ENCODE data around the gene P3R3URF. TPM values are rescaled to one million over a fixed set of nuclear protein-coding genes. Genes with fewer than 3 reads are reported as not detected.

The P3R3URF gene
- total RNA-seq, 1 experiment from 2014 or later, result not detected

DNA sequence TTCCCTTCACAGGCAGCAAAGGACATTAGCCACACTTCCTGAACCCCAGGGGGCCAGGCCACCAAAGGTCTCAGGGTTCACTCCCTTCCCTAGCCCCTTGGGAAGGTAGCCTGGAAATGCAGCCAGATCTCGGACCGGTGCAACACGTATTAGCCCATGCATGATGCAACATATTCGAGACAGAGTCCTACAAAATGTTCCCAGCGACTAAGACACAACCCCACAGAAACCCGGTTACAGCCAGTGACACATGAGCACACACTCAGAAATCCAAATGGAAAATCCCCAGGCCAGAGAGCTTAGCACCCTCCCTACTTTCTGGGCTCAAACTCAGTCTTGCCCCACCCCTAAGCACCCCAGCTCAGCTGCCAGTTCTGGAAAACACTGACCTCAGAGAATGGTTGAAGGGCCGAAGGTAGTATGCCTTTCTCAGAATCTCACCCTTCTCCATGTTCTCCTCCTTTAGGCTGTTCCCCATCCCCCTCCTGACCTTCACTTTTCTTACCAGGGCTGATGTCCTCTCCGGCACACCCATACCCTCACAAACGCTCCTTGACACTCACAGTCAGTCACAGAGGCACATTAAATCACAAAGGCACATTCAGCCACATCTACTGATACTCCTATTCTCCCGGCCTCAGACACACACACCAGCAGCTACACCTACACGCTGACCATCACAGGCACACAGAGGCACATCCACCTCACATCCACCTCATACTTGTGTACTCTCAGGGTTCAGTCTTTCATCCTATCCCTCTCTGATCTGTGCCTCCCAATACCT is 1.6 kb downstream of the P3R3URF start, which contains the start of gene TSPAN1:
TSPAN1 (plus strand) TSS at position 640 of the 784 bp plus-strand sequence. CDS start 6,021 bp downstream, outside the sequence.
- POLR2A ChIA-PET, result no interaction called here
- Histone ChIP-seq H2AFZ (ENCODE audit: low read depth, low read length, poor library complexity, severe bottlenecking) (no peak within 1 kb of the TSS), H3K27ac (ENCODE audit: low read depth, low read length) (no peak within 1 kb of the TSS)

More for the DNA sequence above, 1.6 kb downstream of the P3R3URF start, which contains the start of gene TSPAN1:
- Histone ChIP-seq H3K4me1 (ENCODE audit: control insufficient read depth in 1 of 2, insufficient read depth in 2 of 2, low read length in 2 of 2) (peaks cover 42 to 49% of the 10 kb centered on the region in 2 experiments), H3K9me3 (ENCODE audit: control insufficient read depth in 1 of 2, insufficient read depth in 1 of 2, low read depth in 1 of 2, low read length in 2 of 2) (no peaks in the 10 kb centered on the region), H3K36me3 (ENCODE audit: control insufficient read depth in 1 of 2, insufficient read depth in 2 of 2, low read length in 2 of 2) (no peaks in the 10 kb centered on the region), H3K79me2 (ENCODE audit: insufficient read depth, low read length) (no peaks in the 10 kb centered on the region), H3K9me2 (ENCODE audit: insufficient read depth) (no peaks in the 10 kb centered on the region), H3K4me2 (ENCODE audit: low read length) (no peak within 1 kb of the TSS), H3K9ac (ENCODE audit: low read length) (no peak within 1 kb of the TSS), H3K4me3 (replicated peaks in 1 of 2; ENCODE audit: low read depth in 1 of 2, low read length in 2 of 2) (no peak within 1 kb of the TSS), H3K27me3 (ENCODE audit: insufficient read depth, low read length) (no peaks in the 10 kb centered on the region), H4K20me1 (ENCODE audit: insufficient read depth) (no peaks in the 10 kb centered on the region)
- BruUV-seq (replicated peaks), result no TSS peak
- intact Hi-C loops (cut with micrococcal nuclease), result loop anchor here (5.0 kb wide), 1 partner anchor 672 kb away; the partner anchor contains the start of genes CCDC163 and MMACHC
- ATAC-seq (no peak), DNase-seq (ENCODE audit: low read depth, low spot score) (no peak)
- TF ChIP-seq EZH2phosphoT487 (IDR thresholded peaks at IDR 0.05; ENCODE audit: borderline replicate concordance) (no peak), TCF7L2 (IDR thresholded peaks at IDR 0.05; ENCODE audit: borderline replicate concordance, extremely low read depth, insufficient read depth, insufficient read length) (no peak), ELF1 (IDR thresholded peaks at IDR 0.05; ENCODE audit: borderline replicate concordance, low read depth) (no peak), FOSL1 (IDR thresholded peaks at IDR 0.05; ENCODE audit: low read depth) (no peak), SP1 (IDR thresholded peaks at IDR 0.05; ENCODE audit: low read depth) (no peak), RAD21 (IDR thresholded peaks at IDR 0.05; ENCODE audit: low read depth) (no peak), EGR1 (IDR thresholded peaks at IDR 0.05; ENCODE audit: low read depth) (no peak), POLR2A (IDR thresholded peaks at IDR 0.05; ENCODE audit: borderline replicate concordance, extremely low read depth, insufficient read depth, insufficient read length) (no peak), SRF (IDR thresholded peaks at IDR 0.05; ENCODE audit: low read depth) (no peak), CBX3 (IDR thresholded peaks at IDR 0.05; ENCODE audit: low read depth) (no peak), CEBPB (IDR thresholded peaks at IDR 0.05; ENCODE audit: low read depth) (no peak), SIN3A (IDR thresholded peaks at IDR 0.05; ENCODE audit: low read depth) (no peak), EZH2 (IDR thresholded peaks at IDR 0.05) (no peak), YY1 (IDR thresholded peaks at IDR 0.05; ENCODE audit: extremely low read depth, insufficient replicate concordance, low read depth, low read length) (no peak), JUND (IDR thresholded peaks at IDR 0.05) (no peak), ZNF274 (IDR thresholded peaks at IDR 0.05; ENCODE audit: low read depth, low read length) (no peak)
- TF ChIP-seq, protein P1, sequence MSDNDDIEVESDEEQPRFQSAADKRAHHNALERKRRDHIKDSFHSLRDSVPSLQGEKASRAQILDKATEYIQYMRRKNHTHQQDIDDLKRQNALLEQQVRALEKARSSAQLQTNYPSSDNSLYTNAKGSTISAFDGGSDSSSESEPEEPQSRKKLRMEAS (IDR thresholded peaks at IDR 0.05), result no peak
- TF ChIP-seq, protein P2, sequence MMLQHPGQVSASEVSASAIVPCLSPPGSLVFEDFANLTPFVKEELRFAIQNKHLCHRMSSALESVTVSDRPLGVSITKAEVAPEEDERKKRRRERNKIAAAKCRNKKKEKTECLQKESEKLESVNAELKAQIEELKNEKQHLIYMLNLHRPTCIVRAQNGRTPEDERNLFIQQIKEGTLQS (IDR thresholded peaks at IDR 0.05), result no peak
- TF ChIP-seq, protein P3, sequence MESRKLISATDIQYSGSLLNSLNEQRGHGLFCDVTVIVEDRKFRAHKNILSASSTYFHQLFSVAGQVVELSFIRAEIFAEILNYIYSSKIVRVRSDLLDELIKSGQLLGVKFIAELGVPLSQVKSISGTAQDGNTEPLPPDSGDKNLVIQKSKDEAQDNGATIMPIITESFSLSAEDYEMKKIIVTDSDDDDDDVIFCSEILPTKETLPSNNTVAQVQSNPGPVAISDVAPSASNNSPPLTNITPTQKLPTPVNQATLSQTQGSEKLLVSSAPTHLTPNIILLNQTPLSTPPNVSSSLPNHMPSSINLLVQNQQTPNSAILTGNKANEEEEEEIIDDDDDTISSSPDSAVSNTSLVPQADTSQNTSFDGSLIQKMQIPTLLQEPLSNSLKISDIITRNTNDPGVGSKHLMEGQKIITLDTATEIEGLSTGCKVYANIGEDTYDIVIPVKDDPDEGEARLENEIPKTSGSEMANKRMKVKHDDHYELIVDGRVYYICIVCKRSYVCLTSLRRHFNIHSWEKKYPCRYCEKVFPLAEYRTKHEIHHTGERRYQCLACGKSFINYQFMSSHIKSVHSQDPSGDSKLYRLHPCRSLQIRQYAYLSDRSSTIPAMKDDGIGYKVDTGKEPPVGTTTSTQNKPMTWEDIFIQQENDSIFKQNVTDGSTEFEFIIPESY (IDR thresholded peaks at IDR 0.05; ENCODE audit: extremely low read depth, insufficient replicate concordance, low read length), result no peak
- TF ChIP-seq, protein P4, sequence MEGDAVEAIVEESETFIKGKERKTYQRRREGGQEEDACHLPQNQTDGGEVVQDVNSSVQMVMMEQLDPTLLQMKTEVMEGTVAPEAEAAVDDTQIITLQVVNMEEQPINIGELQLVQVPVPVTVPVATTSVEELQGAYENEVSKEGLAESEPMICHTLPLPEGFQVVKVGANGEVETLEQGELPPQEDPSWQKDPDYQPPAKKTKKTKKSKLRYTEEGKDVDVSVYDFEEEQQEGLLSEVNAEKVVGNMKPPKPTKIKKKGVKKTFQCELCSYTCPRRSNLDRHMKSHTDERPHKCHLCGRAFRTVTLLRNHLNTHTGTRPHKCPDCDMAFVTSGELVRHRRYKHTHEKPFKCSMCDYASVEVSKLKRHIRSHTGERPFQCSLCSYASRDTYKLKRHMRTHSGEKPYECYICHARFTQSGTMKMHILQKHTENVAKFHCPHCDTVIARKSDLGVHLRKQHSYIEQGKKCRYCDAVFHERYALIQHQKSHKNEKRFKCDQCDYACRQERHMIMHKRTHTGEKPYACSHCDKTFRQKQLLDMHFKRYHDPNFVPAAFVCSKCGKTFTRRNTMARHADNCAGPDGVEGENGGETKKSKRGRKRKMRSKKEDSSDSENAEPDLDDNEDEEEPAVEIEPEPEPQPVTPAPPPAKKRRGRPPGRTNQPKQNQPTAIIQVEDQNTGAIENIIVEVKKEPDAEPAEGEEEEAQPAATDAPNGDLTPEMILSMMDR (IDR thresholded peaks at IDR 0.05 in 2 of 3, conservative IDR thresholded peaks at IDR 0.05 in 1 of 3; ENCODE audit: borderline replicate concordance in 1 of 3, insufficient read depth in 1 of 3, low read depth in 2 of 3, low read length in 2 of 3), result no peak
- ChIA-PET RAD21 (ENCODE audit: low non-redundant PET in 1 of 2, low total read pairs in 2 of 2, uncharacterized antibody in 2 of 2, unreplicated experiment in 2 of 2) (no interaction called here), CTCF (no interaction called here)
